ENCODE data around the gene ASH1L. TPM values are rescaled to one million over a fixed set of nuclear protein-coding genes. Genes with fewer than 3 reads are reported as not detected.

The ASH1L gene
- total RNA-seq, 4 donors from 2014 or later: 43.7 to 57.1 (median 52.0) TPM

DNA sequence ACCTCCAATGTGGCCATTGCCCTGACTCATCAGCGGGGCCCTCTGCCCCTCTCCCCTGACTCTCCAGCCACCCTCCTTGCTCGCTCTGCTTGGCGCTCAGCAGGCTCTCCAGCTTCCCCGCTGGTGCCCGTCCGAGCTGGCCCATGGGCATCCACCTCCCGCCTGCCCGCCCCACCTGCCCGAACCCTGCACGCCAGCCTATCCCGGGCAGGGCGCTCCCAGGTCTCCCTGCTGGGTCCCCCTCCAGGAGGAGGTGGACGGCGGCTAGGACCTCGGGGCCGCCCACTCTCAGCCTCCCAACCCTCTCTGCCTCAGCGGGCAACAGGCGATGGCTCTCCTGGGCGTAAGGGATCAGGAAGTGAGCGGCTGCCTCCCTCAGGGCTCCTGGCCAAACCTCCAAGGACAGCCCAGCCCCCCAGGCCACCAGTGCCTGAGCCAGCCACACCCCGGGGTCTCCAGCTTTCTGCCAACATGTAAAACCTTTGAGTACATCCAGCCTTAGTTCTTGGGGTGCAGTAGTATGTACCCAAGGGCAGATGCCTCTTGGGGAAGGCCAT is 274.5 kb downstream of the ASH1L start:
- Histone ChIP-seq H3K4me1 (no peaks in the 10 kb centered on the region), H3K36me3 (no peaks in the 10 kb centered on the region), H3K27ac (no peak overlapping the region), H3K27me3 (no peaks in the 10 kb centered on the region), H3K4me3 (no peak overlapping the region), H3K9me3 (no peaks in the 10 kb centered on the region)
- in situ Hi-C loops (cut with MboI; ENCODE audit: low sequenced_read_pairs in 4 of 4) (no loop called here), intact Hi-C loops (cut with DNase I; ENCODE audit: low total_unique reads) (no loop called here)
- TF ChIP-seq, protein P1, sequence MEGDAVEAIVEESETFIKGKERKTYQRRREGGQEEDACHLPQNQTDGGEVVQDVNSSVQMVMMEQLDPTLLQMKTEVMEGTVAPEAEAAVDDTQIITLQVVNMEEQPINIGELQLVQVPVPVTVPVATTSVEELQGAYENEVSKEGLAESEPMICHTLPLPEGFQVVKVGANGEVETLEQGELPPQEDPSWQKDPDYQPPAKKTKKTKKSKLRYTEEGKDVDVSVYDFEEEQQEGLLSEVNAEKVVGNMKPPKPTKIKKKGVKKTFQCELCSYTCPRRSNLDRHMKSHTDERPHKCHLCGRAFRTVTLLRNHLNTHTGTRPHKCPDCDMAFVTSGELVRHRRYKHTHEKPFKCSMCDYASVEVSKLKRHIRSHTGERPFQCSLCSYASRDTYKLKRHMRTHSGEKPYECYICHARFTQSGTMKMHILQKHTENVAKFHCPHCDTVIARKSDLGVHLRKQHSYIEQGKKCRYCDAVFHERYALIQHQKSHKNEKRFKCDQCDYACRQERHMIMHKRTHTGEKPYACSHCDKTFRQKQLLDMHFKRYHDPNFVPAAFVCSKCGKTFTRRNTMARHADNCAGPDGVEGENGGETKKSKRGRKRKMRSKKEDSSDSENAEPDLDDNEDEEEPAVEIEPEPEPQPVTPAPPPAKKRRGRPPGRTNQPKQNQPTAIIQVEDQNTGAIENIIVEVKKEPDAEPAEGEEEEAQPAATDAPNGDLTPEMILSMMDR (IDR thresholded peaks at IDR 0.05 in 4 of 5, conservative IDR thresholded peaks at IDR 0.05 in 1 of 5): no peak
- TF ChIP-seq POLR2A (IDR thresholded peaks at IDR 0.05): no peak
- ATAC-seq: no peak
- no peak for DNase-seq

DNA sequence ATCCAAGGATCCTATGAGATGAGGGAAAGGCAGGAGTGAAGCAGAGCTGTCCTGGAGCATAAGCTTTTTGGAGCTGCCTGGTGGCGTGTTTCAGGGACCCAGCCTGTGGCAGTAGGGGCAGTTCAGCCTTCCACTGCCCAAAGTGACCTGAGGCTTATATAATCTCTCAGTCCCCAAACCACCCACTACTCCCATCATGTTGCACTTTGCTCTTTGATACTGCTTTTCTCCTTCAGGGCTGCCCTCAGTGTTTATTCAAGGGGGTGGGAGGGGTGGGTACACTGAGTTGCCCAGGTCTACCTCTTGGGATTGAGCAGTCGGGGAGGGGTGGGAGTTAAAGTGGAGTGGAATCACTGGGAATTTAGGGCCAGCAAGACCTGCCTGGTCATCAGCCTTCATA is 276.1 kb downstream of the ASH1L start:
- no peaks in the 10 kb centered on the region for H3K9me3 ChIP-seq
- no peaks in the 10 kb centered on the region for H3K27me3 ChIP-seq
- no peaks in the 10 kb centered on the region for H3K36me3 ChIP-seq
- intact Hi-C loops (cut with DNase I; ENCODE audit: low total_unique reads) (no loop called here), in situ Hi-C loops (cut with MboI; ENCODE audit: low sequenced_read_pairs in 4 of 4) (no loop called here)
- DNase-seq (no peak), ATAC-seq (no peak)
- no peak overlapping the region for H3K4me3 ChIP-seq
- TF ChIP-seq, protein P1 (IDR thresholded peaks at IDR 0.05 in 4 of 5, conservative IDR thresholded peaks at IDR 0.05 in 1 of 5): no peak
- no peak for TF ChIP-seq POLR2A (IDR thresholded peaks at IDR 0.05)
- no peak overlapping the region for H3K27ac ChIP-seq
- no peaks in the 10 kb centered on the region for H3K4me1 ChIP-seq

DNA sequence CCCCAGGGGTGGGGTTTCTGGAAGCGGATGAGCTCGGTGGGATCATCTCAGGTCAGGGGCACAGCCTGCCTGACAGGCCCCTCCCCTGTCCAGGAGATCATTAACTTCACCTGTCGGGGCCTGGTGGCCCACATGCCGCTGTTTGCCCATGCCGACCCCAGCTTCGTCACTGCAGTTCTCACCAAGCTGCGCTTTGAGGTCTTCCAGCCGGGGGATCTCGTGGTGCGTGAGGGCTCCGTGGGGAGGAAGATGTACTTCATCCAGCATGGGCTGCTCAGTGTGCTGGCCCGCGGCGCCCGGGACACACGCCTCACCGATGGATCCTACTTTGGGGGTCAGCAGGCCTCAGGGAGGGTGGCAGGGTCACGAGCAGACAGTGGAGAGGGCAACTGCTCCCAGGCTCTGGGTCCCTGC is 277.0 kb downstream of the ASH1L start:
- no peak for DNase-seq
- H3K27me3 ChIP-seq: no peaks in the 10 kb centered on the region
- H3K36me3 ChIP-seq: no peaks in the 10 kb centered on the region
- no peak for TF ChIP-seq POLR2A (IDR thresholded peaks at IDR 0.05)
- TF ChIP-seq, protein P1 (IDR thresholded peaks at IDR 0.05 in 4 of 5, conservative IDR thresholded peaks at IDR 0.05 in 1 of 5): no peak
- no peak overlapping the region for H3K27ac ChIP-seq
- no peaks in the 10 kb centered on the region for H3K9me3 ChIP-seq
- no peak for ATAC-seq
- intact Hi-C loops (cut with DNase I; ENCODE audit: low total_unique reads) (no loop called here), in situ Hi-C loops (cut with MboI; ENCODE audit: low sequenced_read_pairs in 4 of 4) (no loop called here)
- no peak overlapping the region for H3K4me3 ChIP-seq
- H3K4me1 ChIP-seq: no peaks in the 10 kb centered on the region

MicroRNAs encoded within 50 kb of the gene (microRNA counts, 767-probe panel; counts per million panel counts)
- microRNA hsa-miR-555: 356 to 448 counts per million in 2 donors

Small RNAs within 50 kb of the gene (microRNA-seq; reads per million reads assigned to microRNA genes)
- gene MIR555 (ENCODE audit: borderline replicate concordance in 2 of 2): 0 reads per million in 2 donors

Other genes with a start within 250 kb of the ASH1L start
- 10 to 100 TPM in 2 of 4 donors, 1 to 10 TPM in 2; 7.4 to 11.5 (median 9.4) TPM for gene RUSC1, start 241.9 kb downstream of the ASH1L start, total RNA-seq
- gene MSTO1, start 47.4 kb upstream of the ASH1L start, total RNA-seq: 1 to 10 TPM; 1.7 to 3.1 (median 2.3) TPM
- 100 to 1,000 TPM in 2 of 4 donors, 10 to 100 TPM in 2; 81.6 to 162 (median 120) TPM for gene YY1AP1, start 126.0 kb upstream of the ASH1L start, total RNA-seq
- gene DAP3, start 126.3 kb upstream of the ASH1L start, total RNA-seq: 100 to 1,000 TPM; 158 to 204 (median 186) TPM